NCI-H2196 treated with DMSO at 0.1 percent for 48 hours (cell line): ENCODE measurements around the gene DIP2C.
A peak's percentile ranks its signal among the peaks of the same experiment; 100 is the strongest.
"Not testable (repeated sequence)": the region's sequence is repeated elsewhere in the genome, so short reads cannot be mapped to it uniquely, and the experiment has no call there.

ENCODE experiments used
- DNase-seq: peaks from one replicate; lab custom pipeline; 2025; ENCODE audit not compliant: unreplicated experiment; lab: John Stamatoyannopoulos, UW

Gene DIP2C

GRCh38 chr10:614790-615582 lies 74.5 kb downstream of the DIP2C start:
- DNase-seq = no peak

- DNase-seq = no peak
Measured at GRCh38 chr10:614139-614711, 75.2 kb downstream of the DIP2C start.

GRCh38 chr10:613271-614138 lies 76.0 kb downstream of the DIP2C start:
- peak; percentile 19 for DNase-seq

GRCh38 chr10:612696-613095 lies 76.8 kb downstream of the DIP2C start:
- no peak for DNase-seq

- not testable (repeated sequence) for DNase-seq
Measured at GRCh38 chr10:610642-611305, 78.7 kb downstream of the DIP2C start.

GRCh38 chr10:609868-610545 lies 79.5 kb downstream of the DIP2C start:
- no peak for DNase-seq

- no peak for DNase-seq
Measured at GRCh38 chr10:609262-609658, 80.2 kb downstream of the DIP2C start.

- no peak for DNase-seq
Measured at GRCh38 chr10:608331-609261, 80.9 kb downstream of the DIP2C start.

- DNase-seq = no peak
Measured at GRCh38 chr10:607545-608185, 81.8 kb downstream of the DIP2C start.

GRCh38 chr10:606762-607544 lies 82.5 kb downstream of the DIP2C start:
- no peak for DNase-seq

GRCh38 chr10:605632-606325 lies 83.7 kb downstream of the DIP2C start:
- no peak for DNase-seq

- DNase-seq = no peak
Measured at GRCh38 chr10:604716-605631, 84.5 kb downstream of the DIP2C start.

- DNase-seq = no peak
Measured at GRCh38 chr10:603745-604144, 85.7 kb downstream of the DIP2C start.

- DNase-seq = no peak
Measured at GRCh38 chr10:602391-603005, 87.0 kb downstream of the DIP2C start.

GRCh38 chr10:601660-601963 lies 87.9 kb downstream of the DIP2C start:
- DNase-seq = no peak

GRCh38 chr10:600876-601659 lies 88.4 kb downstream of the DIP2C start:
- DNase-seq = peak; percentile 58
